D721Med (cell line): ENCODE measurements around the gene SMC6.

ENCODE experiments used
- DNase-seq: peaks from one replicate; pipeline ENCODE4 v3.0.0; 2011; ENCODE audit warnings: low spot score; ENCODE audit not compliant: insufficient read length
- FAIRE-seq: peaks from 2 replicates; lab custom pipeline; 2011; peaks lifted over from hg19 to GRCh38; lab: Jason Lieb, UNC
- CTCF ChIP-seq: IDR thresholded peaks from 2 replicates; pipeline ENCODE4 v1.5.1; 2012; ENCODE audit warnings: mild to moderate bottlenecking, control low read depth; ENCODE audit not compliant: insufficient read depth; ENCODE audit errors: missing control alignments

SMC6 gene

GRCh38 chr2:17753803-17754663 lies at the start of gene SMC6, which contains the start of gene GEN1:
TSS of gene SMC6 (minus strand) at chr2:17753810. CDS start at chr2:17745946, 7,864 bp downstream.
TSS of gene GEN1 (plus strand) at chr2:17754138. CDS start at chr2:17759944, 5,806 bp downstream.
- no peak for FAIRE-seq
- no peak for TF ChIP-seq CTCF
- DNase-seq: peak; percentile 76

- TF ChIP-seq CTCF: no peak
- FAIRE-seq: no peak
- no peak for DNase-seq
These were observed 47.3 kb upstream of the SMC6 start for GRCh38 chr2:17800693-17801458.

- no peak for DNase-seq
These were observed 46.6 kb upstream of the SMC6 start for GRCh38 chr2:17800219-17800618.

GRCh38 chr2:17799301-17800120 lies 45.9 kb upstream of the SMC6 start:
- DNase-seq (no peak), FAIRE-seq (no peak)
- TF ChIP-seq CTCF: no peak

More at GRCh38 chr2:17800219-17800618, 46.6 kb upstream of the SMC6 start:
- no peak for FAIRE-seq
- no peak for TF ChIP-seq CTCF

GRCh38 chr2:17798338-17798737 lies 44.7 kb upstream of the SMC6 start:
- no peak for DNase-seq
- no peak for TF ChIP-seq CTCF
- no peak for FAIRE-seq

GRCh38 chr2:17795309-17795708 lies 41.7 kb upstream of the SMC6 start:
- FAIRE-seq (no peak), DNase-seq (no peak)
- no peak for TF ChIP-seq CTCF
